ENCODE data around the gene MAML3. TPM values are rescaled to one million over a fixed set of nuclear protein-coding genes. Genes with fewer than 3 reads are reported as not detected.

Gene MAML3
- polyA plus RNA-seq, 4 donors = 1.4 to 10.3 (median 3.4) TPM

GRCh38 chr4:140081641-140082390, 72.2 kb downstream of the MAML3 start:
- no peak overlapping the region for H3K4me3 ChIP-seq (ENCODE audit: low read depth in 1 of 3, low read length in 3 of 3)
- peaks cover 0 to 16% (median 12%) of the 10 kb centered on the region in 3 donors for H3K4me1 ChIP-seq (ENCODE audit: control insufficient read depth in 3 of 3, insufficient read depth in 2 of 3, low read depth in 1 of 3, low read length in 2 of 3)
- H3K27me3 ChIP-seq (ENCODE audit: control insufficient read depth in 3 of 3, insufficient read depth in 3 of 3, low read length in 3 of 3) = no peaks in the 10 kb centered on the region
- WGBS, 3 donors = 64 to 82% (median 75%) methylated on average over 8 of the region's 8 CpGs
- FAIRE-seq (no peak), DNase-seq (no peak)
- peaks cover 0 to 2% (median 0%) of the 10 kb centered on the region in 3 donors for H3K36me3 ChIP-seq (ENCODE audit: control insufficient read depth in 3 of 3, insufficient read depth in 2 of 3, low read depth in 1 of 3, low read length in 3 of 3)
- no peaks in the 10 kb centered on the region for H3K9me3 ChIP-seq (ENCODE audit: control insufficient read depth in 2 of 2, insufficient read depth in 1 of 2, low read depth in 1 of 2, low read length in 1 of 2)
- H3K27ac ChIP-seq (ENCODE audit: low read depth in 1 of 3, low read length in 2 of 3) = peak overlapping the region in 2 of 3 donors; percentile 10 to 18

- H3K27ac ChIP-seq (ENCODE audit: low read depth in 1 of 3, low read length in 2 of 3) = no peak overlapping the region
- no peaks in the 10 kb centered on the region for H3K27me3 ChIP-seq (ENCODE audit: control insufficient read depth in 3 of 3, insufficient read depth in 3 of 3, low read length in 3 of 3)
- H3K36me3 ChIP-seq (ENCODE audit: control insufficient read depth in 3 of 3, insufficient read depth in 2 of 3, low read depth in 1 of 3, low read length in 3 of 3) = peaks cover 0 to 2% (median 0%) of the 10 kb centered on the region in 3 donors
- H3K9me3 ChIP-seq (ENCODE audit: control insufficient read depth in 2 of 2, insufficient read depth in 1 of 2, low read depth in 1 of 2, low read length in 1 of 2) = no peaks in the 10 kb centered on the region
- no peak overlapping the region for H3K4me3 ChIP-seq (ENCODE audit: low read depth in 1 of 3, low read length in 3 of 3)
- H3K4me1 ChIP-seq (ENCODE audit: control insufficient read depth in 3 of 3, insufficient read depth in 2 of 3, low read depth in 1 of 3, low read length in 2 of 3) = peaks cover 0 to 13% (median 12%) of the 10 kb centered on the region in 3 donors
- no peak for DNase-seq
- WGBS, 3 donors = 65 to 77% (median 72%) methylated on average over 2 of the region's 2 CpGs
- no peak for FAIRE-seq
Measured at GRCh38 chr4:140080883-140081282, 73.1 kb downstream of the MAML3 start.

- Histone ChIP-seq H3K4me3 (ENCODE audit: low read depth in 1 of 3, low read length in 3 of 3) (no peak overlapping the region), H3K36me3 (ENCODE audit: control insufficient read depth in 3 of 3, insufficient read depth in 2 of 3, low read depth in 1 of 3, low read length in 3 of 3) (peaks cover 0 to 2% (median 0%) of the 10 kb centered on the region in 3 donors), H3K27me3 (ENCODE audit: control insufficient read depth in 3 of 3, insufficient read depth in 3 of 3, low read length in 3 of 3) (no peaks in the 10 kb centered on the region), H3K4me1 (ENCODE audit: control insufficient read depth in 3 of 3, insufficient read depth in 2 of 3, low read depth in 1 of 3, low read length in 2 of 3) (peaks cover 0 to 2% (median 0%) of the 10 kb centered on the region in 3 donors), H3K27ac (ENCODE audit: low read depth in 1 of 3, low read length in 2 of 3) (no peak overlapping the region), H3K9me3 (ENCODE audit: control insufficient read depth in 2 of 2, insufficient read depth in 1 of 2, low read depth in 1 of 2, low read length in 1 of 2) (no peaks in the 10 kb centered on the region)
- no peak for DNase-seq
- 73 to 90% (median 87%) methylated on average over 2 of the region's 2 CpGs for WGBS, 3 donors
- FAIRE-seq = no peak
Measured at GRCh38 chr4:140078366-140078765, 75.6 kb downstream of the MAML3 start.

DNA sequence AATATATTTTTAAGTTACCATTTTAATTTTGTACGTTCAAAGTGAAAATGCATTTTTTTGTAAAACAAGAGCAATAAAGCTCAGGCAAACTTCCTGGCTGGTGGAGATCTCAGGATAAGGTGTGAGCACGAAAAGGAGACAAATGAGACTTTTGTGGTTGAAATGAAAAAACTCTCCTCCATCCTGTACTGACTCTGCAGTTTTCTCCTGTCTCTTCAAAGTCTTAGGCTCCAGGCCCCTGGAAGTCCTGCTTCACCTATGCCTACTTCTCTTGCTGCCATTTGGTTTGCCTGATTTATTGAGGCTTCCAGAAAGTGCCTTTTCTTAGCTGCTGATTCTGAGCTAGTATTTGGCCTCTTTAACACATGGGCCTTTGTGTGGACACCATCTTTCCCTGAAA, 77.7 kb downstream of the MAML3 start:
- H3K36me3 ChIP-seq (ENCODE audit: control insufficient read depth in 3 of 3, insufficient read depth in 2 of 3, low read depth in 1 of 3, low read length in 3 of 3) = no peaks in the 10 kb centered on the region
- DNase-seq = no peak
- H3K4me3 ChIP-seq (ENCODE audit: low read depth in 1 of 3, low read length in 3 of 3) = no peak overlapping the region
- no peaks in the 10 kb centered on the region for H3K27me3 ChIP-seq (ENCODE audit: control insufficient read depth in 3 of 3, insufficient read depth in 3 of 3, low read length in 3 of 3)
- peaks cover 0 to under 1% (median 0%) of the 10 kb centered on the region in 3 donors for H3K4me1 ChIP-seq (ENCODE audit: control insufficient read depth in 3 of 3, insufficient read depth in 2 of 3, low read depth in 1 of 3, low read length in 2 of 3)
- no peaks in the 10 kb centered on the region for H3K9me3 ChIP-seq (ENCODE audit: control insufficient read depth in 2 of 2, insufficient read depth in 1 of 2, low read depth in 1 of 2, low read length in 1 of 2)
- no peak overlapping the region for H3K27ac ChIP-seq (ENCODE audit: low read depth in 1 of 3, low read length in 2 of 3)
- 71 to 83% (median 79%) methylated on average over 2 of the region's 2 CpGs for WGBS, 3 donors
- no peak for FAIRE-seq

GRCh38 chr4:140071806-140072205, 82.2 kb downstream of the MAML3 start:
- H3K27ac ChIP-seq (ENCODE audit: low read depth in 1 of 3, low read length in 2 of 3) = no peak overlapping the region
- no peaks in the 10 kb centered on the region for H3K27me3 ChIP-seq (ENCODE audit: control insufficient read depth in 3 of 3, insufficient read depth in 3 of 3, low read length in 3 of 3)
- FAIRE-seq (no peak), DNase-seq (peak in 1 of 2 donors; percentile 50)
- no peaks in the 10 kb centered on the region for H3K9me3 ChIP-seq (ENCODE audit: control insufficient read depth in 2 of 2, insufficient read depth in 1 of 2, low read depth in 1 of 2, low read length in 1 of 2)
- WGBS, 3 donors = 50 to 87% (median 61%) methylated on average over 3 of the region's 3 CpGs
- no peaks in the 10 kb centered on the region for H3K36me3 ChIP-seq (ENCODE audit: control insufficient read depth in 3 of 3, insufficient read depth in 2 of 3, low read depth in 1 of 3, low read length in 3 of 3)
- no peak overlapping the region for H3K4me3 ChIP-seq (ENCODE audit: low read depth in 1 of 3, low read length in 3 of 3)
- no peaks in the 10 kb centered on the region for H3K4me1 ChIP-seq (ENCODE audit: control insufficient read depth in 3 of 3, insufficient read depth in 2 of 3, low read depth in 1 of 3, low read length in 2 of 3)

GRCh38 chr4:140070973-140071372, 83.0 kb downstream of the MAML3 start:
- FAIRE-seq (no peak), DNase-seq (no peak)
- Histone ChIP-seq H3K27ac (ENCODE audit: low read depth in 1 of 3, low read length in 2 of 3) (no peak overlapping the region), H3K36me3 (ENCODE audit: control insufficient read depth in 3 of 3, insufficient read depth in 2 of 3, low read depth in 1 of 3, low read length in 3 of 3) (no peaks in the 10 kb centered on the region), H3K27me3 (ENCODE audit: control insufficient read depth in 3 of 3, insufficient read depth in 3 of 3, low read length in 3 of 3) (no peaks in the 10 kb centered on the region), H3K9me3 (ENCODE audit: control insufficient read depth in 2 of 2, insufficient read depth in 1 of 2, low read depth in 1 of 2, low read length in 1 of 2) (no peaks in the 10 kb centered on the region), H3K4me1 (ENCODE audit: control insufficient read depth in 3 of 3, insufficient read depth in 2 of 3, low read depth in 1 of 3, low read length in 2 of 3) (no peaks in the 10 kb centered on the region), H3K4me3 (ENCODE audit: low read depth in 1 of 3, low read length in 3 of 3) (no peak overlapping the region)
- WGBS, 3 donors = 80 to 90% (median 87%) methylated on average over 6 of the region's 6 CpGs

DNA sequence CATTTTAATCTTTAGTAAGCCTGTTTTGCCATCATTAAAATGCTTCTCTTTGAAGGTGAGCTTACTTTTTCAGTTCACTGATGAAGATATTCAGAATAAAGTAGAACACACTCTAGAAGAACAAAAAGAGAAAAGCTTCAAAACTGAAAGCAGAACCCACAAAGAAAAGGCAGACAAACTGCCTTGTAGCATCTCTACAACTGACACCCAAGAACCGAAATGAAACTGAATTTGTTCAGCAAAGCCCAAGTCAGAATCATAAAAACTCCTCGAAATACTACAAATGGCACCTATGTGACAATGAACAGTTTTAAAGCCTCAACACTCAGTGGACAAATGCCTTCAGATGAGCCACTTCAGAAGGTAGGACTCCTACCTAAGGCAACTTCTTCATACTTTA, 83.6 kb downstream of the MAML3 start:
- Histone ChIP-seq H3K4me1 (ENCODE audit: control insufficient read depth in 3 of 3, insufficient read depth in 2 of 3, low read depth in 1 of 3, low read length in 2 of 3) (peaks cover 0 to 5% (median 0%) of the 10 kb centered on the region in 3 donors), H3K27ac (ENCODE audit: low read depth in 1 of 3, low read length in 2 of 3) (no peak overlapping the region), H3K36me3 (ENCODE audit: control insufficient read depth in 3 of 3, insufficient read depth in 2 of 3, low read depth in 1 of 3, low read length in 3 of 3) (no peaks in the 10 kb centered on the region), H3K9me3 (ENCODE audit: control insufficient read depth in 2 of 2, insufficient read depth in 1 of 2, low read depth in 1 of 2, low read length in 1 of 2) (no peaks in the 10 kb centered on the region), H3K27me3 (ENCODE audit: control insufficient read depth in 3 of 3, insufficient read depth in 3 of 3, low read length in 3 of 3) (no peaks in the 10 kb centered on the region), H3K4me3 (ENCODE audit: low read depth in 1 of 3, low read length in 3 of 3) (no peak overlapping the region)
- DNase-seq (no peak), FAIRE-seq (no peak)
- 68 to 80% (median 76%) methylated on average over 2 of the region's 2 CpGs for WGBS, 3 donors

DNA sequence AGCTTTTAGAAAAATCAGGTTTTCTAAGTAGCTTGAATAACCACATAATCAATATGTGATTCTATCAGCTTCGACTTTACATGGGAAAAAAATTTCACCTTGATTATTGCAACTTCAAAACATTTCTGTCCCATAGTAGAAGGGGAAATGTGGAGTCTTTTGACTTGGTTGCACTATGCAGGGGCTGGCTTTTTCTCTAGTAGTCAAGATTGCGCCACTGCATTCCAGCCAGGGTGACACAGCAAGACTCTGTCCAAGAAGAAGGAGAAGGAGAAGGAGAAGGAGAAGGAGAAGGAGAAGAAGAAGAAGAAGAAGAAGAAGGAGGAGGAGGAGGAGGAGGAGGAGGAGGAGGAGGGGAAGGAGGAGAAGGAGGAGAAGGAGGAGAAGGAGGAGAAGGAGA, 84.9 kb downstream of the MAML3 start:
- H3K4me3 ChIP-seq (ENCODE audit: low read depth in 1 of 3, low read length in 3 of 3) = no peak overlapping the region
- no peaks in the 10 kb centered on the region for H3K36me3 ChIP-seq (ENCODE audit: control insufficient read depth in 3 of 3, insufficient read depth in 2 of 3, low read depth in 1 of 3, low read length in 3 of 3)
- 86 to 95% (median 88%) methylated on average over 2 of the region's 2 CpGs for WGBS, 3 donors
- FAIRE-seq (no peak), DNase-seq (no peak)
- peaks cover 0 to 7% (median 0%) of the 10 kb centered on the region in 3 donors for H3K4me1 ChIP-seq (ENCODE audit: control insufficient read depth in 3 of 3, insufficient read depth in 2 of 3, low read depth in 1 of 3, low read length in 2 of 3)
- H3K9me3 ChIP-seq (ENCODE audit: control insufficient read depth in 2 of 2, insufficient read depth in 1 of 2, low read depth in 1 of 2, low read length in 1 of 2) = no peaks in the 10 kb centered on the region
- H3K27me3 ChIP-seq (ENCODE audit: control insufficient read depth in 3 of 3, insufficient read depth in 3 of 3, low read length in 3 of 3) = no peaks in the 10 kb centered on the region
- no peak overlapping the region for H3K27ac ChIP-seq (ENCODE audit: low read depth in 1 of 3, low read length in 2 of 3)

GRCh38 chr4:140068271-140068670, 85.7 kb downstream of the MAML3 start:
- Histone ChIP-seq H3K27me3 (ENCODE audit: control insufficient read depth in 3 of 3, insufficient read depth in 3 of 3, low read length in 3 of 3) (no peaks in the 10 kb centered on the region), H3K36me3 (ENCODE audit: control insufficient read depth in 3 of 3, insufficient read depth in 2 of 3, low read depth in 1 of 3, low read length in 3 of 3) (no peaks in the 10 kb centered on the region), H3K4me1 (ENCODE audit: control insufficient read depth in 3 of 3, insufficient read depth in 2 of 3, low read depth in 1 of 3, low read length in 2 of 3) (peaks cover 0 to 7% (median 0%) of the 10 kb centered on the region in 3 donors), H3K4me3 (ENCODE audit: low read depth in 1 of 3, low read length in 3 of 3) (no peak overlapping the region), H3K9me3 (ENCODE audit: control insufficient read depth in 2 of 2, insufficient read depth in 1 of 2, low read depth in 1 of 2, low read length in 1 of 2) (no peaks in the 10 kb centered on the region), H3K27ac (ENCODE audit: low read depth in 1 of 3, low read length in 2 of 3) (no peak overlapping the region)
- no peak for DNase-seq
- FAIRE-seq = no peak
- WGBS, 3 donors = 92 to 96% (median 93%) methylated on average over 2 of the region's 2 CpGs
